GM12892 (cell line): ENCODE measurements around the gene HIGD2A.
A peak's percentile ranks its signal among the peaks of the same experiment; 100 is the strongest.

Experiments
- DNase-seq: peaks from one replicate; pipeline ENCODE4 v3.0.0; 2011; ENCODE audit not compliant: insufficient read length
- FAIRE-seq: peaks from 2 replicates; lab custom pipeline; 2011; peaks lifted over from hg19 to GRCh38; lab: Jason Lieb, UNC
- POLR2A ChIP-seq: IDR thresholded peaks from 2 replicates; pipeline ENCODE4 v1.6.1; 2011; ENCODE audit warnings: low read depth, low read length, control low read depth
- POLR2AphosphoS5 ChIP-seq: IDR thresholded peaks from 2 replicates; pipeline ENCODE4 v1.6.1; 2011; ENCODE audit warnings: low read depth, low read length, control low read depth
- TAF1 ChIP-seq: IDR thresholded peaks from 2 replicates; pipeline ENCODE4 v1.6.1; 2011; ENCODE audit warnings: low read depth, mild to moderate bottlenecking, control low read depth, low read length, borderline replicate concordance

HIGD2A gene

GRCh38 chr5:176414704-176415103 is 26.2 kb downstream of the HIGD2A start:
- DNase-seq (no peak), FAIRE-seq (no peak)
- TF ChIP-seq POLR2AphosphoS5 (no peak), POLR2A (no peak), TAF1 (no peak)

- FAIRE-seq (no peak), DNase-seq (no peak)
- TF ChIP-seq POLR2AphosphoS5, result no peak
- TF ChIP-seq TAF1, result no peak
- TF ChIP-seq POLR2A, result no peak
Measured at GRCh38 chr5:176415240-176415951, 26.8 kb downstream of the HIGD2A start.

DNA sequence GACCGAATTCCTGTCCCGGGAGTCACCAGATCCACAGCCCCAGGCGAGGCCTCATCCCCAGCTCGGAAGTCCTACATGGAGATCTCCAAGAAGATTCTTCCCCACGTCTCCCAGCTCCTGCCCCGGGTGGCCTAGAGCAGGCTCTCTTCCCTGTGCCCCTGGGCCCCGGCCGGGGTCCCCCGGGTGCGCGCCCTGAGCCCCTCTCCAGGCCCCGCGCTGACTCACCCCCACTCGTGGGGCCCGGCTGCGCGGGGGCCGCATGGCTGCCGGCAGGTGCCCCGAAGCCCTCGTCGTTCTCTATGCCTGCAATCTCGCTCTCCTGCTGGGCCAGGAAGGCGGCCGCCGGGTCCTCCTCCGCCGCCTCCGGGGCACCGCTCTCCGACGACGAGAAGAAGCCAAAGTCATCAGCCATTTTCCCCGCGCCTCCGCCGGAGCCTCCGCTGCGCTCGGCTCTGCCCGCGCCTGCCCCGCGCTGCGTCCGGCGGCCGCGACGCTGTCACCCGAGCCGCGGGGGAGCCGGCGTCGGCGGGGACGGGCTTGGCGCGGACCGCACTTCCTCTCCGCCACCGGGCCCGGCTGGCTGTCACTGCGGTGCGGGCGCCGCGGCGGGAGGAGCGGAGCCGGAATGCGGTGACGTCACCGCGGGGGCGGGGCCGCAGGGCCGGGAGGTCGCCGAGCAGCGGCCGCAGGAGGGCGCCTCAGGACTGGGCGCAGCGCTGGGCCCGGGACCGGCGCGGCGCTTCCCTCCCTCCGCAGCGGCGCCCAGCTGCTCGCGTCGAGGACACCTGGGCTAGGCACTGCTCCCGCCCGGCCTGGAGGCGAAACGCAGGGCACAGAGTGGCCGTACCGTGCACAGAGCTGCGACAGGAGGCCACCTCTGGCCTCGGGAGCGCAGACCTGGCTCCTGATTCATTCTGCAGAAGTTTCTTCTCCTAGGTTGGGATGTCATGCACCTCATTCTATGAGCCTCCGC is 27.7 kb downstream of the HIGD2A start, which contains the start of gene CLTB:
TSS of gene CLTB (minus strand) at position 588 of the 973 bp plus-strand sequence. CDS start at position 412, 176 bp downstream.
- TF ChIP-seq POLR2A (peak; percentile 64; the same call in 1 of the 2 replicates), TAF1 (no peak)
- FAIRE-seq, result peak; percentile 93
- peak; percentile 90 for DNase-seq

DNA sequence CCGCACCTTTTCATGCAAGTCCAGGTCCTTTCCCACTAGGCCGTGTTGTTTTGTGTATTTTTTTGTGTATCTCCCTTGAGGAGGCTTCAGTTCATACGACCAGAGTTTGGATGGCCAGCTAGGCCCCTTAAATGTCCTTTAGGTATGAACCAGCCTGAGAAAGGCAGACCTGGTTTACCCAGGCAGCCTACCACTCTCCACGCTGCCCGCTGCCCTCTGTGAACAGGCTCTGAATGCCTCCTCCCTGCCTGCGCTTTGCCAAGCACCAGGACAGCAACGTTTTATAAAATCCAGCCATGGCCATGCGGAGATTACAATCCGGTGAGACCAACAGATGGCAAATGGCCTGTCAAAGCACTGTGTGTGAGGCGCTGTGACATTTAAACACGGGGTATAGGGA is 28.4 kb downstream of the HIGD2A start:
- no peak for FAIRE-seq
- no peak for DNase-seq
- no peak for TF ChIP-seq POLR2AphosphoS5

DNA sequence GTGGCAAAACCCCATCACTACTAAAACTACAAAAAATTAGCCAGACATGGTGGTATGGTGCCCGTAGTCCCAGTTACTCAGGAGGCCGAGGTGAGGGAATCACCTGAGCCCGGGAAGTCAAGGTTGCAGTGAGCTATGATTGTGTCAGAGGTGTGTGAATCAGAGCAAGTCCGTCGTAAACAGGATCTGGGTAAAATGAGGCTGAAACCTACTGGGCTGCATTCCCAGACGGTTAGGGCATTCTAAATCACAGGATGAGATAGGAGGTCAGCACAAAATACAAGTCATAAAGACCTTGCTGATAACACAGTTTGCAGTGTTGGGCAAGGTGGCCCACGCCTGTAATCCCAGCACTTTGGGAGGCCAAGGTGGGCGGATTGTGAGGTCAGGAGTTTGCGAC is 29.7 kb downstream of the HIGD2A start:
- TF ChIP-seq POLR2A, result no peak
- TF ChIP-seq TAF1, result no peak
- TF ChIP-seq POLR2AphosphoS5, result no peak
- FAIRE-seq, result no peak
- no peak for DNase-seq

- TF ChIP-seq POLR2A (no peak), TAF1 (no peak), POLR2AphosphoS5 (no peak)
- no peak for DNase-seq
- FAIRE-seq, result no peak
Measured at GRCh38 chr5:176420086-176420485, 31.5 kb downstream of the HIGD2A start.

DNA sequence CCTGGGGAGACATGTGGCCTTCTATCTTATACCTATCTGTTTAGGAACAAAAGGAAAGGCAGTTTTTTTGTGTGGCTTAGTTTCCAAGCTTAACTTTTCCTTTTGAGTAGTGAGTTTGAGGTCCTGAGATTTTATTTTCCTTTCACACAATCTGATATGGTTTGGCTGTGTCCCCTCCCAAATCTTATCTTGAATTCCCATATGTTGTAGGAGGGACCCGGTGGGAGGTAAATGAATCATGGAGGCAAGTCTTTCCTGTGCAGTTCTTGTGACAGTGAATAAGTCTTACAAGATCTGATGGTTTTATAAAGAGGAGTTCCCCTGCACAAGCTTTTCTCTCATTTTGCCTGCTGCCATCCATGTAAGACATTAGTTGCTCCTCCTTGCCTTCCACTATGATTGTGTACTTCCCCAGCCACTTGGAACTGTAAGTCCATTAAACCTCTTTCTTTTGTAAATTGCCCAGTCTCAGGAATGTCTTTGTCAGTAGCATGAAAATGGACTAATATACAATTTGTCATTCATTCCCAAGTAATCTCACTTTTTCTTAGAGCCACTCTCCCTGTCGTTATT is 32.5 kb downstream of the HIGD2A start:
- TF ChIP-seq POLR2AphosphoS5 (no peak), POLR2A (no peak), TAF1 (no peak)
- no peak for DNase-seq
- no peak for FAIRE-seq

- DNase-seq (no peak), FAIRE-seq (no peak)
- TF ChIP-seq POLR2A (no peak), TAF1 (no peak), POLR2AphosphoS5 (no peak)
Measured at GRCh38 chr5:176424181-176424580, 35.6 kb downstream of the HIGD2A start.

- no peak for TF ChIP-seq POLR2A
- no peak for TF ChIP-seq TAF1
- TF ChIP-seq POLR2AphosphoS5, result no peak
- FAIRE-seq, result no peak
- no peak for DNase-seq
Measured at GRCh38 chr5:176425138-176425537, 36.6 kb downstream of the HIGD2A start.

GRCh38 chr5:176425791-176426190 is 37.2 kb downstream of the HIGD2A start:
- DNase-seq (no peak), FAIRE-seq (no peak)
- TF ChIP-seq TAF1 (no peak), POLR2AphosphoS5 (no peak), POLR2A (no peak)

- TF ChIP-seq POLR2AphosphoS5, result no peak
- TF ChIP-seq POLR2A, result no peak
- no peak for TF ChIP-seq TAF1
- no peak for FAIRE-seq
- DNase-seq, result no peak
Measured at GRCh38 chr5:176426876-176427275, 38.3 kb downstream of the HIGD2A start.

DNA sequence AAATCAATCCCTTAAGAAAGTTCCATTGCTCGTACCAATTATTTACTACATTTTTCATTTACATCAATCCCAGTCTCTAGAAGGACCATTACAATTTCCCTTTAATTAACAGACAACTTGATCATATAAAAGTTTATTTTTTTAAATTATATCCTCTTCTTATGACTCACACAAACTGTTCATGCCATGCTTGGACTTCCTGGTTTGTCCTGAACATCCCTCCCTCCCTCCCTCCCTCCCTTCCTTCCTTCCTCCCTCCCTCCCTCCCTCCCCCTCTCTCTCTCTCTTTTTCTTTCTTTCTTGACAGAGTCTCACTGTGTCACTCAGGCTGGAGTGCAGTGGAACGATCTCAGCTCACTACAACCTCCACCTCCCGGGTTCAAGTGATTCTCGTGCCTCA is 39.4 kb downstream of the HIGD2A start:
- no peak for TF ChIP-seq POLR2AphosphoS5
- TF ChIP-seq POLR2A, result no peak
- no peak for TF ChIP-seq TAF1
- FAIRE-seq, result no peak
- DNase-seq, result no peak
